NAMALWA (cell line): Measurements from ENCODE around the gene MESD.

Experiments
- DNase-seq: peaks from one replicate; pipeline ENCODE4 v3.0.0-alpha.2; 2015; ENCODE audit warnings: low spot score

The MESD gene

GRCh38 chr15:81015621-81016488, 26.2 kb upstream of the MESD start:
- no peak for DNase-seq

- DNase-seq = no peak
Observed at GRCh38 chr15:81014446-81015093, 25.0 kb upstream of the MESD start.

GRCh38 chr15:81013396-81013929, 23.8 kb upstream of the MESD start:
- no peak for DNase-seq

DNA sequence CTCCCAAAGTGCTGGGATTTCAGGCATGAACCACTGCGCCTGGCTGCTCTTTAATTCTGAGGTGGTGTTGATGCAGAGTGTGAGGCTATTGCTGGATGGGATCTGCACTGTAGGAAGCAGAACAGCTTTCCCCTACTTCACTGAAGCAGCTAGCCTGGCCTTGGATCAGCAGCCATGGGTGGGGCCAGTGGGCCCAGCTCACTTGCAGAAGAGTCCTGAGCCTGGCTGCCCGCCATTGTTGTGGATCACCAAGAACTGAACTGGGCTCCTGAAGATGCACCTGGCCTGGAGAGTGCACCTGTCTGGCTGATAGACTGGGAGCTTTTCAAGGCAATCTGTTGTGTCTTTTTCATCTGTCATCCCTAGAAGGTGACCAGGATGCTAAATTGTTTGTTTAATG, 23.0 kb upstream of the MESD start:
- no peak for DNase-seq

GRCh38 chr15:81011593-81011992, 22.0 kb upstream of the MESD start:
- no peak for DNase-seq

DNA sequence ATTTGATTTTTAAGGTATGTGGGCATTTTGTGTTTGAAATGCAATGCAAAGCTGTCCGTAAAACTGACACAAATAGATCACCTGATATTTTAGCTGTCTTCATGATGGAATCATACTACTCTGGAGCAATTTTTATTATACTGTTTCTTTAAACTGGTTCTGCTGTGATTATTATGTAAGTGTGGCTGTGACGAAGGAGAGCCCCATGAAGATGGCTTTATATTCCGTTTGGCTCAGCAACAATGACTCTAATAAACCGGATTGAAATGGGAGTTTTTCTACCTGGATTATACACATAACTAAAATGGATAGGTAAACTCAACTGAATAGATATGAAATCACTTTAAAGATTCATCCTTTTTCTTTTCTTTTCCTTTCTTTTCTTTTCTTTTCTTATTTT, 20.5 kb upstream of the MESD start:
- DNase-seq = no peak

- DNase-seq = no peak
Observed at GRCh38 chr15:81008312-81008711, 18.7 kb upstream of the MESD start.

GRCh38 chr15:81007428-81008064, 17.9 kb upstream of the MESD start:
- DNase-seq = no peak

DNA sequence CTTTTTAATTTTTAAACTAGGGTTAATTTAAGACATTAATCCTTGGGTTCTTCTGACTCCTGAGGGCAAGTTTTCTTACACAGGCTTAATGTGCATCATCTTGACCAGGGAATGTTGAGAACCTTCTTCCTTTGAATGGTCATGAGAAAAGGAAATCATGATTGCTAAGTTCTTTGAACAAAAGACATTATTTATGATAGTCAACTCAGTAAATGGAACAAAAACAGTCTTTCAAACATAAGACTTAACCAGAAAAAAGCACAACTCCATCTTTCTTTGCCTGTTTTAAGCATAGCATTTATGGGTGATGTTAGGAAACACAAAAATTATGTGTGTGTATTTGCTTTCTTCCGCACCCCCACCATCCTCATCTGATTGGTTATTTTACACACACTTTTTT, 16.5 kb upstream of the MESD start:
- no peak for DNase-seq

GRCh38 chr15:81003097-81003350, 13.4 kb upstream of the MESD start:
- DNase-seq = no peak

GRCh38 chr15:81002331-81003096, 12.9 kb upstream of the MESD start:
- DNase-seq = no peak

DNA sequence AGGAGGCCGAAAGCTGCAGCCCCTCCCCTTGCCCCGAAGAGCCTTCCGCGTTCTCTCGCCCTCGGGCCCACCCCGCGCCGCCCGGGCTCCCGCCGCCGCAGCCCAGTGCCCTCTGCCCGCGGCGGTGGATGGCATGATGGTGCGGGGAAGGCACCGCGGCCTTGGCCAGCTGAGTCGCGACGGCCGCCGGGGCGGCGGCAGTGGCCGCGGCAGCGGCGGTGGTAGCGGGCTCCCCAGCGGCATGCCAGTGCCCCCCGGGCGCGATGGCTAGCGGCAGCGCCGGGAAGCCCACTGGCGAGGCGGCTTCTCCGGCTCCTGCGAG, 12.4 kb upstream of the MESD start:
- DNase-seq = no peak

DNA sequence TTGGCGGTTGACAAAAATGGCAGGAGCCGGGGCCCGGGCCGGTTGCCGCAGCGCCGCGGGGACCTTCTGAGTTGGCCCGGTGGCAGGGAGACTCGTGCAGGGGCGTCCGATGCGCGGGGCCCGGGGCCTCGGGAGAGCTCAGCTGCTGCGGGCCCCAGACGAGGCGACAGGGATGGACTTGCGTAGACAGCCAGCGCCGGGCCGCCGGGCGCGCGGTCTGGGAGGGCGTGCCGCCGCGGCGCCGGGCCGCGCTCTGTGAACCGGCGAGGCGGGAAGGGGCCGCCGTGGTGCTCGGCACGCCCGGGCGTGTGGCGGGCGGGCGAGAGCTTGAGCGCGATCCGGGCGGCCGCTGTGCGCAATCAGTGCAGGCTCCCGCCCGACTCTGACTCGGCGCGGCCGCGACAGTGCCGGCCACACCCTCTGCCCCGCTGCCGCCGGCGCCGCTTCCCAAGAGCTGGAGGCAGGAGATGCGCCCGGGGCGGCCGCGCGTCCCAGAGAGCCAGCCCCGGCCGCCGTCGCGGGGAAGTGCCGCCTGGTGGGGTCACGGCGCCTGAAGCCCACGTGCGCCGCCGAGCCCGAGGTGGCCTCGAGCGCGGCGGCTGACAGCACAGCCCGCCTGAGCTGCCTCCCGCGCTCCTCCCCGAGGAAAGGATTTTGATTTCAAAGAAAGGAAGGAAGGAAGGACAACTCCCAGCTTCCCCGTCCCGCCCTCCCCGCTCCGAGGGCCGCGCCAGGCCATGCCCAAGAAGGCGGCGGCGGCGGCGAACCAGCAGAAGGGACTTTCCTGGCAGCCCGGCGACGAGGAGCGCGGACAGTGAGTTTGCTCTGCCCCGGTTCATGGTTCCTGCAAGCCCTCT, 11.8 kb upstream of the MESD start:
- DNase-seq = peak; percentile 55

GRCh38 chr15:81000624-81001151, 11.1 kb upstream of the MESD start, which contains the start of gene TLNRD1:
TSS of gene TLNRD1 (plus strand) at chr15:81000923. CDS start at chr15:81002272, 1,349 bp downstream.
- peak; percentile 81 for DNase-seq

DNA sequence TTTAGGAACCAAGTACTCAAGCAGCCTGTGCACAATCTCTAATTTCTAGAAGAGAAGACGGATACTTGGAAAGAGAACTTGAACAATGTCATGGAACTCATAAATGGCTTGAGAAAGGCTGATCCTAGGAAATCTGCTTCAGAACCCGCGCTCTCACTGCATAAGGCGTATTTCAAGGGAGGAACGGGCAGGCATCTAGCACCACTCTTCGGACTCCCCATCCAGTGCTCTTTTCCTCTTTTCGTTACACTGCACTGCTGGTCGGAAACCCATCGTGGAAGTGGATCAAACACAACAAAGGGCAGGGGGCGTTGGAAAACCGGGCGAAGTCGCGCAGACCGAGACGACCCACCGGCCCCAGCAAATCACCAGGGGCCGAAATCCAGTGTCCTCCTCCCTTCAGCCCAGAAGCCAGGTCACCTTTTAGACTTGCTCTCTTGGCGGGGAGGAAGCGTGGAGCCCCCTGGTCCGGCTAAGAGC, 10.6 kb upstream of the MESD start:
- DNase-seq = no peak

GRCh38 chr15:80999623-81000036, 10.0 kb upstream of the MESD start:
- peak; percentile 34 for DNase-seq

DNA sequence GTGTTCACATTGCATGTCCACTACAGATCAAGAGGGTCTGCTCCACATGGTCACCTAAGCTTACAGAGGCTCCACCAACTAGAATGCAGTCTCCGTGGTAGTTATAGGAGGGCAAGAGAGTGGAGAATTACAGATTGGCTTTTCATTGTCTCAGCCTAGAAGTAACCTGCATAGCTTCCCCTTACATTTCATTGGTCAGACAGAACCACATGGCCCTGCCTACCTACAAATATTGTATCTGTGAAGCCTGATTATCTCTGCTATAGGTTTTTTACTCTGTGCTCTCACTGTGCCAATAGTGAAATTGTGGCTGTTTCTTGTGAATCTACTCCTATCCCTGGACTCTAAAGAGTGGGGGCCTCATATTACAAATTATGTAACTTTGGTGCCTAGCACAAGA, 8.6 kb upstream of the MESD start:
- DNase-seq = peak; percentile 26

GRCh38 chr15:80997692-80998091, 8.1 kb upstream of the MESD start:
- DNase-seq = no peak

DNA sequence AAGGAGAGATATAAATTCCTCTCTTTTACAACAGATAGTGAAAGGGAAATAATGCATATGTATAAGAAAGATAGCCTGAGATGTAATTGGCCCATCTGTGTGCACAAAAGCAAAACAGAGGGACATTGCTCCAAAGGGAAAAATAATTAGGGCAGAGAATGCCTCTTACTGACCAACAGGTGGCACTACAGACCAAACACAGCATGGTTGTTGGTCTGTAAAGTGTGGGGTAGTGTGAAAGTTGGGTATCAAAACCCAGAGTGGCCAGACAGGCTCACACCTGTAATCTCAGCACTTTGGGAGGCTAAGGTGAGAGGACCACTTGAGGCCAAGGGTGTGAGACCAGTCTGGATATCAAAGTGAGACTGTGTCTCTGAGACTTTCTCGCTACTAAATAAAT, 6.6 kb upstream of the MESD start:
- peak; percentile 49 for DNase-seq

GRCh38 chr15:80992441-80992840, 2.8 kb upstream of the MESD start:
- no peak for DNase-seq

DNA sequence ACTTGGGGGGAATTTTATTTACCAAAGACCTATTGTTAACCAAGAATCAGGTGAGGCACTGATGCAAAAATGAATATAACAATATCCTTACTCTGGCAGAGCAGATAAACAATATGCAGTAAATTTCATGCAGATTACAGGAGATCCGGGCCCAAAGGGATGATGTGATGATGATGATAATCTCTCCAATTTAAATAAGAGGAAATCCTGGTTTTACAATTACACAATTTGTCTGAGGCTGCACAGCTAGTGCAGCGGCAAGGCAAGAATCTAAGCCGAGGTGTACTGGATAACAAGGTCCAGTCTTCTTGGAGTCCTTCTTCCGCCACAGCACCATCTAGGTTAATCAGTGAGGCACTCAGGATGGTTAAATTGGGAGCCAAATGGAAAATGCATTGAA, 2.4 kb upstream of the MESD start:
- DNase-seq = no peak
